ENCODE results near the gene KCNIP1.

DNA sequence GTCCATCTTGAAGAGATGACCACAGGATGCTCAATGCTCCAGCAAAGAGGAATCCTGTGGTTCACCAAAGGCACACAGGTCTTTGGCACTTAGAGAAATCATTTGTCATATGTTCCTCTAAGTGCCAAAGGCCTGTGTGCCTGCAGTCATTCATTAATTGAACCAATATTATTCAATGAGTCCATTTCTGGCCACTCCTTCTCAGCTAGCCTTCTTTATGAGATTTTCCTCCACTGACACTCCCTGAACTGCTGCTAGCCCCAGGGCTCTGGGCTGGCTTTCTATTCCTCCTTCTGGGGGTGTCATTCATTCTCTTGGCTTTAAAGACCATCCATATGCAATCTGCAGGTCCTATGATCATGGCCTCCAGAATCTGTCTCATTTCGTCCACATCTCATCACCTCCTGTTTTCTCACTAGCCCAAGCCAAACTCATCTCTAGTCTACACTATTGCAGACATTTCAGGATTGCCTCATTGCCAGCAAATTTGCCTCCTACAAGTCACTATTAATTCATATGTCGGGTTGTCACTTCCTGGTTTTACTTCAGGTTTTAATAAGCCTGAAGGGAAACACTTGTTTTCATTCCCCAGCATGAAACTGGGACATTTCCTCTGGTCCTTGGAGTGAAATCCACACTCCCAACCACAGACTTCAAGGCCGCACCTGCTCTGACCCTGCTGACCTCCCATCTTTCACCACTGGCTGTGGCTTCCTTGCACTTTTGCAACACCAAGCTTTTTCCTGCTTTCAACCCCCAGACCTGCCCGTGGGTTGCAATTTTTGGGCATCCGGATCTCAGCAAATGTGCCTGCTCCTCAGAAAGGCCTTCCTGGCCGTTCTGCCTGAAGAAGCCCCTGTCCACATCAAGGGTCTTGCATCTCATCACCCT lies 35.1 kb downstream of the KCNIP1 start:
- TF ChIP-seq POLR2A (IDR thresholded peaks at IDR 0.05; ENCODE audit: low read length) (no peak), GATA1 (IDR thresholded peaks at IDR 0.05; ENCODE audit: low read depth, low read length) (no peak)

Data from erythroblast (primary cell).